WTC11 (cell line): ENCODE results near the gene MLPH. TPM values are rescaled to one million over a fixed set of nuclear protein-coding genes. Genes with fewer than 3 reads are reported as not detected.

Experiments used
- ATAC-seq: fragments of 200-7000 bp; cut with Tn5 transposase; 2 replicates; pipeline ENCODE4 v1.10.0; 2021; ENCODE audit warnings: mild to moderate bottlenecking, moderate library complexity
- CTCF ChIA-PET: fragments of 300-600 bp; sonication (Branson Sonifier 250); formaldehyde crosslinking; loops from one replicate; lab custom pipeline; 2021; ENCODE audit warnings: antibody characterized with exemption; lab: Charles Lee
- POLR2A ChIA-PET: fragments of 350-600 bp; sonication (Branson Sonifier 250); formaldehyde crosslinking; loops from one replicate; lab custom pipeline; 2021; ENCODE audit warnings: antibody characterized with exemption; lab: Charles Lee
- DNase-seq: peaks from one replicate; pipeline ENCODE4 v3.0.0; 2021; ENCODE audit warnings: low spot score
- H3K27ac Mint-ChIP-seq: 2 replicates; pipeline ENCODE4 v1.8.0; 2021; ENCODE audit warnings: mixed read lengths
- H3K27me3 Mint-ChIP-seq: 2 replicates; pipeline ENCODE4 v1.8.0; 2021; ENCODE audit warnings: low read depth, mild to moderate bottlenecking, moderate library complexity, mixed read lengths
- H3K36me3 Mint-ChIP-seq: 2 replicates; pipeline ENCODE4 v1.8.0; 2021; ENCODE audit warnings: mixed read lengths
- H3K4me1 Mint-ChIP-seq: 2 replicates; pipeline ENCODE4 v1.8.0; 2022; ENCODE audit warnings: mixed read lengths
- H3K4me3 Mint-ChIP-seq: 2 replicates; pipeline ENCODE4 v1.8.0; 2021; ENCODE audit warnings: mild to moderate bottlenecking, moderate library complexity, mixed read lengths
- H3K9me3 Mint-ChIP-seq: 2 replicates; pipeline ENCODE4 v1.8.0; 2021; ENCODE audit warnings: mixed read lengths
- AFF4 ChIP-seq: sonication (generic); formaldehyde crosslinking; IDR thresholded peaks from 2 replicates; pipeline ENCODE4 v1.8.1; 2023; ENCODE audit warnings: mild to moderate bottlenecking, missing genetic modification reagents, borderline replicate concordance
- ATF2 ChIP-seq: sonication (generic); formaldehyde crosslinking; IDR thresholded peaks from 2 replicates; pipeline ENCODE4 v1.8.1; 2022; ENCODE audit warnings: low read depth, missing genetic modification reagents, borderline replicate concordance
- E2F1 ChIP-seq: sonication (generic); formaldehyde crosslinking; IDR thresholded peaks from 2 replicates; pipeline ENCODE4 v1.8.0; 2022; ENCODE audit warnings: mild to moderate bottlenecking, missing genetic modification reagents
- E2F5 ChIP-seq: sonication (generic); formaldehyde crosslinking; IDR thresholded peaks from 2 replicates; pipeline ENCODE4 v1.8.1; 2022; ENCODE audit warnings: mild to moderate bottlenecking, moderate library complexity, missing genetic modification reagents
- ETV6 ChIP-seq: sonication (generic); formaldehyde crosslinking; IDR thresholded peaks from 2 replicates; pipeline ENCODE4 v1.8.1; 2022; ENCODE audit warnings: mild to moderate bottlenecking, missing genetic modification reagents
- FOXJ3 ChIP-seq: sonication (generic); formaldehyde crosslinking; IDR thresholded peaks from 2 replicates; pipeline ENCODE4 v1.9.0; 2021; ENCODE audit warnings: missing genetic modification reagents, mild to moderate bottlenecking, borderline replicate concordance
- FOXP4 ChIP-seq: sonication (generic); formaldehyde crosslinking; IDR thresholded peaks from 2 replicates; pipeline ENCODE4 v1.8.0; 2022; ENCODE audit warnings: mild to moderate bottlenecking, missing genetic modification reagents
- GABPB1 ChIP-seq: sonication (generic); formaldehyde crosslinking; IDR thresholded peaks from 2 replicates; pipeline ENCODE4 v1.8.1; 2023; ENCODE audit warnings: mild to moderate bottlenecking, missing genetic modification reagents
- IRF1 ChIP-seq: sonication (generic); formaldehyde crosslinking; IDR thresholded peaks from 2 replicates; pipeline ENCODE4 v1.8.0; 2023; ENCODE audit warnings: missing genetic modification reagents
- JUN ChIP-seq: sonication (generic); formaldehyde crosslinking; IDR thresholded peaks from 2 replicates; pipeline ENCODE4 v1.8.0; 2023; ENCODE audit warnings: mild to moderate bottlenecking, missing genetic modification reagents
- TP53 ChIP-seq: sonication (generic); formaldehyde crosslinking; IDR thresholded peaks from 2 replicates; pipeline ENCODE4 v1.8.1; 2023; ENCODE audit warnings: mild to moderate bottlenecking, missing genetic modification reagents
- ZNF121 ChIP-seq: sonication (generic); formaldehyde crosslinking; IDR thresholded peaks from 2 replicates; pipeline ENCODE4 v1.8.0; 2023; ENCODE audit warnings: missing genetic modification reagents
- ZNF263 ChIP-seq: sonication (generic); formaldehyde crosslinking; IDR thresholded peaks from 2 replicates; pipeline ENCODE4 v1.8.1; 2022; ENCODE audit warnings: low read depth, mild to moderate bottlenecking, moderate library complexity, missing genetic modification reagents
- ZNF317 ChIP-seq: sonication (generic); formaldehyde crosslinking; IDR thresholded peaks from 2 replicates; pipeline ENCODE4 v1.8.1; 2023; ENCODE audit warnings: low read depth, mild to moderate bottlenecking, moderate library complexity, missing genetic modification reagents, borderline replicate concordance
- ZNF425 ChIP-seq: fragments of 250-450 bp; sonication (Bioruptor Pico); conservative IDR thresholded peaks from 2 replicates; pipeline ENCODE4 v1.9.0; 2021; ENCODE audit warnings: mild to moderate bottlenecking
- ZNF532 ChIP-seq: fragments of 250-450 bp; sonication (Bioruptor Pico); IDR thresholded peaks from 2 replicates; pipeline ENCODE4 v1.9.0; 2021; ENCODE audit warnings: mild to moderate bottlenecking, borderline replicate concordance
- total RNA-seq: library from RNA; stranded (reverse); gene quantifications from 3 replicates; pipeline ENCODE4 v1.2.3, GENCODE V29; 2021

MLPH gene
- total RNA-seq, 1 experiment from 2014 or later: 10.3 TPM

- Mint-ChIP-seq H3K27me3 (no peaks in the 10 kb centered on the region; the same call in 1 of the 2 replicates), H3K9me3 (no peaks in the 10 kb centered on the region), H3K4me1 (peaks cover 6% of the 10 kb centered on the region; the same call in 1 of the 2 replicates), H3K36me3 (peaks cover 2% of the 10 kb centered on the region; the same call in 1 of the 2 replicates), H3K27ac (no peak overlapping the region), H3K4me3 (no peak overlapping the region)
- ChIA-PET POLR2A (no interaction called here), CTCF (interaction anchor here (5.5 kb wide), 1 partner anchor 34 kb away, joined by 23 read pairs; no protein-coding TSS in a partner anchor)
- TF ChIP-seq FOXP4 (CRISPR knock-in tag) (no peak), ZNF317 (CRISPR knock-in tag) (no peak), ZNF121 (no peak), ZNF425 (CRISPR knock-in tag) (no peak), ZNF532 (no peak), ETV6 (CRISPR knock-in tag) (no peak), GABPB1 (no peak), IRF1 (CRISPR knock-in tag) (no peak), JUN (CRISPR knock-in tag) (no peak), AFF4 (CRISPR knock-in tag) (no peak), FOXJ3 (no peak), E2F5 (CRISPR knock-in tag) (no peak), ZNF263 (CRISPR knock-in tag) (no peak), E2F1 (no peak), TP53 (CRISPR knock-in tag) (no peak), ATF2 (CRISPR knock-in tag) (no peak)
- DNase-seq (no peak), ATAC-seq (no peak)
Measured at GRCh38 chr2:237538001-237538720, 51.1 kb downstream of the MLPH start.
